Adrenal gland (tissue), 5 donors: ENCODE data around the gene OR2AT4.

Experiments used
- POLR2A ChIP-seq, 2 donors: fragments of 450-650 bp; IDR thresholded peaks; one replicate each; pipeline ENCODE4 v1.6.1; 2017; ENCODE audit warnings: antibody characterized with exemption in 2 of 2, mild to moderate bottlenecking in 2 of 2, moderate library complexity in 1 of 2
- TF ChIP-seq, protein P1 (sequence below), 6 experiments: fragments of 450-650 bp in 4 of 6; fragments of 200-600 bp in 2 of 6; sonication (generic) in 1 of 6; IDR thresholded peaks; 1 replicate in 5 of 6; 2 replicates in 1 of 6; pipeline versions ENCODE4 v1.5.1 to v1.8.0; 2016 to 2021; ENCODE audit warnings: antibody characterized with exemption in 6 of 6, mild to moderate bottlenecking in 2 of 6, moderate library complexity in 1 of 6
- donor health status: DM: no; HTN: no; CAD: no.

GRCh38 chr11:75113030-75113429 is 16.4 kb upstream of the OR2AT4 start:
- TF ChIP-seq, protein P1, sequence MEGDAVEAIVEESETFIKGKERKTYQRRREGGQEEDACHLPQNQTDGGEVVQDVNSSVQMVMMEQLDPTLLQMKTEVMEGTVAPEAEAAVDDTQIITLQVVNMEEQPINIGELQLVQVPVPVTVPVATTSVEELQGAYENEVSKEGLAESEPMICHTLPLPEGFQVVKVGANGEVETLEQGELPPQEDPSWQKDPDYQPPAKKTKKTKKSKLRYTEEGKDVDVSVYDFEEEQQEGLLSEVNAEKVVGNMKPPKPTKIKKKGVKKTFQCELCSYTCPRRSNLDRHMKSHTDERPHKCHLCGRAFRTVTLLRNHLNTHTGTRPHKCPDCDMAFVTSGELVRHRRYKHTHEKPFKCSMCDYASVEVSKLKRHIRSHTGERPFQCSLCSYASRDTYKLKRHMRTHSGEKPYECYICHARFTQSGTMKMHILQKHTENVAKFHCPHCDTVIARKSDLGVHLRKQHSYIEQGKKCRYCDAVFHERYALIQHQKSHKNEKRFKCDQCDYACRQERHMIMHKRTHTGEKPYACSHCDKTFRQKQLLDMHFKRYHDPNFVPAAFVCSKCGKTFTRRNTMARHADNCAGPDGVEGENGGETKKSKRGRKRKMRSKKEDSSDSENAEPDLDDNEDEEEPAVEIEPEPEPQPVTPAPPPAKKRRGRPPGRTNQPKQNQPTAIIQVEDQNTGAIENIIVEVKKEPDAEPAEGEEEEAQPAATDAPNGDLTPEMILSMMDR (IDR thresholded peaks at IDR 0.05) = no peak
- no peak for TF ChIP-seq POLR2A (IDR thresholded peaks at IDR 0.05)
